HepG2 (cell line): ENCODE measurements around the gene LDLRAP1. TPM values are rescaled to one million over a fixed set of nuclear protein-coding genes. Genes with fewer than 3 reads are reported as not detected.

ENCODE experiments used
- BHLHE40 ChIP-seq: IDR thresholded peaks from 2 replicates; pipeline ENCODE4 v1.6.1; 2011; ENCODE audit warnings: low read length, improper control_type of control experiment
- THAP9 ChIP-seq: sonication (generic); formaldehyde crosslinking; IDR thresholded peaks from 2 replicates; pipeline ENCODE4; 2020; ENCODE audit warnings: missing genetic modification reagents, mild to moderate bottlenecking, borderline replicate concordance
- ZNF318 ChIP-seq: sonication (generic); formaldehyde crosslinking; IDR thresholded peaks from 2 replicates; pipeline ENCODE4 v1.4.0; 2020; ENCODE audit warnings: mild to moderate bottlenecking, missing genetic modification reagents
- ZNF614 ChIP-seq: IDR thresholded peaks from 2 replicates; pipeline ENCODE4 v1.6.1; 2018; ENCODE audit warnings: missing biosample characterization, missing genetic modification reagents, inconsistent platforms, borderline replicate concordance
- polyA plus RNA-seq, 8 experiments: library from polyadenylated mRNA; depleted of rRNA in 3 of 8; stranded (reverse) in 7 of 8; unstranded in 1 of 8; fragments of >200 nt; fragmentation: Illumina TruSeq in 4 of 8; extraction: Trizol in 4 of 8; gene quantifications; 2 replicates each; pipeline versions ENCODE4 v1.2.1 to v1.2.3, GENCODE V29; 2011 to 2016; ENCODE audit warnings: low read depth in 4 of 8, missing spikeins in 1 of 8, mixed read lengths in 1 of 8; ENCODE audit not compliant: insufficient read depth in 1 of 8
- total RNA-seq, 5 experiments: library from RNA; depleted of rRNA; stranded (reverse); fragments of >200 nt; fragmentation: Illumina TruSeq; extraction: Trizol; gene quantifications; 2 replicates each; pipeline ENCODE4 v1.2.3, GENCODE V29; 2016; ENCODE audit warnings: low read depth in 1 of 5

LDLRAP1 gene
- total and polyA plus RNA-seq, 2 of the 13 experiments (the other 11 are each of a cell fraction or from before 2014, with no cell fraction given): 7.2 to 12.1 TPM

- TF ChIP-seq ZNF318 (CRISPR knock-in tag) (no peak), BHLHE40 (no peak), ZNF614 (CRISPR knock-in tag) (no peak), THAP9 (CRISPR knock-in tag) (no peak)
Observed at GRCh38 chr1:25557543-25557942, 14.1 kb downstream of the LDLRAP1 start (continued).
